Endothelial cell (in vitro differentiated cells): Measurements from ENCODE around the gene ZFAND3. TPM values are rescaled to one million over a fixed set of nuclear protein-coding genes. Genes with fewer than 3 reads are reported as not detected.

Experiments used
- DNase-seq: peaks from one replicate; pipeline ENCODE4 v3.0.0; 2021; ENCODE audit warnings: low spot score
- H3K27ac Mint-ChIP-seq: one replicate; pipeline ENCODE4 v1.8.0; 2021; ENCODE audit warnings: mixed read lengths, inconsistent platforms; ENCODE audit not compliant: unreplicated experiment
- H3K27me3 Mint-ChIP-seq: one replicate; pipeline ENCODE4 v1.8.0; 2021; ENCODE audit warnings: mild to moderate bottlenecking, moderate library complexity, mixed read lengths, inconsistent platforms; ENCODE audit not compliant: unreplicated experiment
- H3K36me3 Mint-ChIP-seq: one replicate; pipeline ENCODE4 v1.8.0; 2021; ENCODE audit warnings: mild to moderate bottlenecking, low read depth, mixed read lengths, inconsistent platforms; ENCODE audit not compliant: unreplicated experiment
- H3K4me1 Mint-ChIP-seq: one replicate; pipeline ENCODE4 v1.8.0; 2021; ENCODE audit warnings: mild to moderate bottlenecking, mixed read lengths, inconsistent platforms; ENCODE audit not compliant: unreplicated experiment
- H3K4me3 Mint-ChIP-seq: one replicate; pipeline ENCODE4 v1.8.0; 2021; ENCODE audit warnings: mild to moderate bottlenecking, mixed read lengths, inconsistent platforms; ENCODE audit not compliant: unreplicated experiment
- H3K9me3 Mint-ChIP-seq: one replicate; pipeline ENCODE4 v1.8.0; 2021; ENCODE audit warnings: mixed read lengths, inconsistent platforms; ENCODE audit not compliant: unreplicated experiment
- total RNA-seq: library from RNA; stranded (reverse); fragmentation: NEBNext Ultra II Directional; extraction: Animal tissue kit (Norgen Biotek cat#: 25700); gene quantifications from one replicate; pipeline ENCODE4 v1.2.1, GENCODE V29; 2021; ENCODE audit not compliant: unreplicated experiment
- TF ChIP-seq, protein P1 (sequence below): fragments of 200-600 bp; sonication (generic); IDR thresholded peaks from one replicate; pipeline ENCODE4 v1.5.0; 2021; ENCODE audit warnings: antibody characterized with exemption; ENCODE audit not compliant: unreplicated experiment

Gene ZFAND3
- total RNA-seq, 1 donor from 2014 or later = 96.3 TPM

GRCh38 chr6:38163186-38164130, 343.9 kb downstream of the ZFAND3 start:
- DNase-seq = no peak
- TF ChIP-seq, protein P1, sequence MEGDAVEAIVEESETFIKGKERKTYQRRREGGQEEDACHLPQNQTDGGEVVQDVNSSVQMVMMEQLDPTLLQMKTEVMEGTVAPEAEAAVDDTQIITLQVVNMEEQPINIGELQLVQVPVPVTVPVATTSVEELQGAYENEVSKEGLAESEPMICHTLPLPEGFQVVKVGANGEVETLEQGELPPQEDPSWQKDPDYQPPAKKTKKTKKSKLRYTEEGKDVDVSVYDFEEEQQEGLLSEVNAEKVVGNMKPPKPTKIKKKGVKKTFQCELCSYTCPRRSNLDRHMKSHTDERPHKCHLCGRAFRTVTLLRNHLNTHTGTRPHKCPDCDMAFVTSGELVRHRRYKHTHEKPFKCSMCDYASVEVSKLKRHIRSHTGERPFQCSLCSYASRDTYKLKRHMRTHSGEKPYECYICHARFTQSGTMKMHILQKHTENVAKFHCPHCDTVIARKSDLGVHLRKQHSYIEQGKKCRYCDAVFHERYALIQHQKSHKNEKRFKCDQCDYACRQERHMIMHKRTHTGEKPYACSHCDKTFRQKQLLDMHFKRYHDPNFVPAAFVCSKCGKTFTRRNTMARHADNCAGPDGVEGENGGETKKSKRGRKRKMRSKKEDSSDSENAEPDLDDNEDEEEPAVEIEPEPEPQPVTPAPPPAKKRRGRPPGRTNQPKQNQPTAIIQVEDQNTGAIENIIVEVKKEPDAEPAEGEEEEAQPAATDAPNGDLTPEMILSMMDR = no peak
- peak overlapping the region; percentile 12 for H3K27ac Mint-ChIP-seq
- H3K9me3 Mint-ChIP-seq = no peaks in the 10 kb centered on the region
- peaks cover 30% of the 10 kb centered on the region for H3K27me3 Mint-ChIP-seq
- peaks cover 27% of the 10 kb centered on the region for H3K36me3 Mint-ChIP-seq
- no peak overlapping the region for H3K4me3 Mint-ChIP-seq
- H3K4me1 Mint-ChIP-seq = peaks cover 11% of the 10 kb centered on the region

DNA sequence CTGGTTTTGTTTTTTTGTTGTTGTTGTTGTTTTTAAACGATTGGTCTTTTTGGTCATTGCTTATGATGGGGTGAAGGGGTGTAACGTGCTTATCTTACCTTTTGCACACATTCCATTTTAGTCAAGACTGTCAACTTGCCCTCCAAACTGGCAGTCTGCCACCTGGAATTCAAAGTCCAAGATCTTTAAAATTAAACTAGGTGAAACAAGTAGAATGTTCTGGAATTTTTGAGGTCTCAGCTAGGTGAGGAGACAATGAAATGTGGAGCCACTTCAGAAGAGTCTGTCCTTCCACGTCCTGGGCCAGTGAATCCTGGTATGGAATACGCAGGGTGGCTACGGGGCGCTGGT, 344.6 kb downstream of the ZFAND3 start:
- TF ChIP-seq, protein P1 = no peak
- Mint-ChIP-seq H3K4me3 (no peak overlapping the region), H3K36me3 (peaks cover 21% of the 10 kb centered on the region), H3K27ac (peak overlapping the region; percentile 12), H3K27me3 (peaks cover 29% of the 10 kb centered on the region), H3K4me1 (peaks cover 11% of the 10 kb centered on the region), H3K9me3 (no peaks in the 10 kb centered on the region)
- no peak for DNase-seq

GRCh38 chr6:38164671-38165108, 345.2 kb downstream of the ZFAND3 start:
- Mint-ChIP-seq H3K4me3 (no peak overlapping the region), H3K27ac (no peak overlapping the region), H3K4me1 (peaks cover 11% of the 10 kb centered on the region), H3K36me3 (peaks cover 20% of the 10 kb centered on the region), H3K9me3 (no peaks in the 10 kb centered on the region), H3K27me3 (peaks cover 27% of the 10 kb centered on the region)
- TF ChIP-seq, protein P1 = no peak
- DNase-seq = no peak

GRCh38 chr6:38166411-38167240, 347.1 kb downstream of the ZFAND3 start:
- peaks cover 16% of the 10 kb centered on the region for H3K4me1 Mint-ChIP-seq
- TF ChIP-seq, protein P1 = no peak
- H3K4me3 Mint-ChIP-seq = no peak overlapping the region
- no peaks in the 10 kb centered on the region for H3K9me3 Mint-ChIP-seq
- H3K36me3 Mint-ChIP-seq = peaks cover 8% of the 10 kb centered on the region
- H3K27me3 Mint-ChIP-seq = peaks cover 21% of the 10 kb centered on the region
- H3K27ac Mint-ChIP-seq = no peak overlapping the region
- DNase-seq = no peak
